CD4-positive, alpha-beta T cell treated with Interleukin-10 for 1 hour (primary cell): ENCODE measurements around the gene CEP164.
"Not testable (repeated sequence)": the region's sequence is repeated elsewhere in the genome, so short reads cannot be mapped to it uniquely, and the experiment has no call there.

Source experiments
- DNase-seq: peaks from one replicate; pipeline ENCODE4 v3.0.0-alpha.2; 2020

The CEP164 gene

DNA sequence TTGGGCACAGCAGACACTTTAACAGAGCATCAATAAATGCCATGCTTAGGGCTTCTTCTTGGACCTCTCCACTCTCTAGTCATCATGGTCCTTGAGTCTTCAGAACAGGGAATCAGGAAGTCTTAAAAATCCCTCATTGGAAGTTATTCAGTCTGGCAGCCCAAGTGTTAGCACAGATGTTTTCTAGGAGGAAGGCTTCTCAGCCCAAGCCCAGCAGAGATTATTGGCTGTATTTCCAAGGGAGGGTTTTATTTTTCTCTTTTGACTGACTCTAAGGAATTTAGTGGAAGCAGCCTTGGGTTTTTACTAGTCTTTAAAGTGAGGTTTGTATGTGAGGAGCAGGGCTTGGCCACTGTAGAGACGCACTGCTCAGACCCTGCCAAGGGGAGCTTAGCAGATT is 41.9 kb downstream of the CEP164 start:
- no peak for DNase-seq

DNA sequence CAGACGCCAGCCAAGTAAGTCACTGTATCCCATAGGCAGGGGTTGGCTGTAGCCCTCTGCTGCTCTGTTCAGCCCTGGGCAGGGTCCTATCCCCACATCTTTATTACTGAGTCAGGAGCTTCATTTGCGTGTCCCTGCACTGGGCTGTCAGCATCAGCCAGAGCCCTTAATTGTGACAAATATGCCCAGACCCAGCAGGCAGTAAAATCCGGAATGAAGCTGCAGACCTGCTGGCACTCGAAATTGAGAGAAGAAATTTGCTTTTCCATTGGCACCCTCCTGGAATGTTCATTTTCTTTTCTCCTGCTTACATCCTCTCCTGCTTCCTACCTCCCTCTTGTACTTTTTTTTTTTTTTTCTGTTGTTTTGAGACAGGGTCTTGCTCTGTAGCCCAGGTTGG is 43.8 kb downstream of the CEP164 start:
- DNase-seq = no peak

DNA sequence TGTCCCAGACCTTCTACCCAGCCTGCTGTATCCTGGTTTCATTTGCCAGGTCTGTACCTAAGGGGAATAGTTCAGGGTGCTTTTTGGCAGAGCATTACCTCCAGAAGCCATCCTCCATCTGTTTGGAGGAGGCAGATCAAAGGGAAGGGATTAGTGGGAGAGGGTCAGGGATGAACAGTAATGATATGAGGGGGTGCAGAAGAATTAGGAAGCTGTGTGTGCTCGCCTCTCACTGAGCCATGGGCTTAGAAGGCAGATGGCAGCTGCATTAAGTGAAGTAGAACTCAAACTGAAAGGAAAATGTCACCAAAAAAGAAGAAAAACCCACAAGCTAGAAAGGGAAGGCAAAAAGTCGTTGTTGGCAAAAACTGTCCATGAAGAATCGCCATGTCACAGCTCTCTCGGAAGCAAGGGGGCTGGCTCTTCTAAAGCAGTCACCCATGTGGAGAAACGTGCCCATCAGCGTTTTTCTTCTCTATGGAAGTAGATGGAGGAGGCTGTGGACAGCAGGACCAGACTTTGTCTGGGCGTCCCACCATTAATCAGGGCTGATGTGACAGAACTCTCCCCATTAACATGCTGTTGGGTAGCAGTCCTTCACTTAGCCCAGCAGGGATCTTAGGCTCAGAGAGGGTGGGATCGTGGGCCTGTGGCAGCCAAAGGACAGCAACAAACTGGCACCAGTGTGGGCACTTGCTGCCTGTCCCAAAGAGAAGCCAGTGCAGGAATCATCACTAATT is 46.8 kb downstream of the CEP164 start:
- DNase-seq = no peak

DNA sequence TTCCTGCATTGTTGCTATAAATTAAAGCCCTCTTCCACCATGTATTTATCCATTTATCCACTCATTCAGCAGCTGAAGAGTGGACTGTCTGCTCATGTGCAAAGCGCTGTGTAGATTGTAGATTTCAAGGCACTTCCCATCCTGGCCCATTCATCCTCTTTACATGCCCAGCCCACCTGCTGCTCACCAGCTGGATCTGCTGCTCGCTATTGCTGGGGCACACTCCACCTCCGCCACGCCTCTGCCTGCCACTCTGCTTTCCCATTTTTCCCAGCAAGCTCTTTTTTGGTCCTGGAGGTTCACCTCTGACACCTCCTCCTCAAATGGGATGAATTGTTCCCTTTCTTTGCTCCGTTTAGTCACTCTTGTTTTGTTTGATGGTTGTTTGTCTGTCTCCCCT is 48.3 kb downstream of the CEP164 start:
- DNase-seq = no peak

DNA sequence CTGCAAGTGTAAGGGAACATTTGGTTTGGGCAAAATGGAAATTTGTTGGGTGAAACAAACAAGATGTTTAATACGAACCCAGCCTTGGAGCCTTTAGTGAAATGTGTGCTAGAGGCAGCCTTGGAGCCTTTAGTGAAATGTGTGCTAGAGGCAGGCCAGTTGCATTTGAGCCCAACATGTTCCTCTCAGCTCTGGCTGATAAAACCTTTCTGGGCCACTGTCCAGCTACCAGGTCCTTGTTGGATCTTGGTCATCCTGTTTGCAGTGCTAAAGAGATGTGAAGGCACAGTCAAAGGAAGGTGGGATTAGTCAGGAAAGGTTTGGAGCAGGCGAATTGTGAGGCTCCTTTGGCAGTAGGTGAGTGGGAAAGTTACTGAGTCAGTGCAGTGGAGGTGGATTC is 48.9 kb downstream of the CEP164 start:
- DNase-seq = no peak

DNA sequence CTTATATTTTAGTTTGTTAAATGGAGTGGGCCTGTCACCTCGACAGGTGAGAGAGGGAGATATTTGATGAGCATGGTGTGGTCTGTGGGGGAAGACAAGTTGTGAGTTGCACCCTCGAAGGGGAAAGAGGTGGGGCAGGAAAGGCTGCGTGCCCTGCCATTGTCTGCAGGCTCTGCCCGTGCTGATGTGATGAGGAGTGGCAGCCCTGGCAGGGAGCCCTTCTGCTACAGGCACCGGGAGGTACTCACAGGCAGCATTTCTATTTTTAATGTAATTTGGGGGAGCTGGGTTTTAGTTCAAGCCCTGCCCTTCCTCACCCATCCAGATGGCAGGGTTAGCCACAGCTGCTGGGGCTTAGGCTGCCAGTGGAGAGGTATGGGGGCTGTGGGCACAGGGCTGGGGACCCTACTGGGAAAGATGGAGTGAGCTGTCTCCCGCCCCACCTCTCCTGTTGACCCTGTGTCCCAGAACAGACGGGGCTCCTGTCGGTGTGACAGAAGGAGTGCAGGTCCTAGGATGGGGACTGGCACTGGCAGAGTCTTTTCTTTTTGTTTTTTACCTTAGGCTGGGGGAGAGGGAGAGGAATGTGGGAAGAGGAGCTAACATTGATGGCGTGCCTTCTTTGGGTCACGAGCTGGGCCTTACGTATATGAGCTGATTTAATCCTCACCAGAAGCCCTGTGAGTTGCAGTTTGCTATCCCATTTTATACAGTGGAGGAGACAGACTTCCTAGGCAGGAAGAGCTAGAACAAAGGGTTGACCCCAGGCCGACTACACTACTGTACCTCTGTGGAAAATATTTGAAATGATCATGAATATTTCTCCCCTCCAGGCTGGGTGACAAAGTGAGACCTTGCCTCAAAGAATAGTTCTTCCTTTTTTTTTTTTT is 51.6 kb downstream of the CEP164 start:
- DNase-seq = no peak

DNA sequence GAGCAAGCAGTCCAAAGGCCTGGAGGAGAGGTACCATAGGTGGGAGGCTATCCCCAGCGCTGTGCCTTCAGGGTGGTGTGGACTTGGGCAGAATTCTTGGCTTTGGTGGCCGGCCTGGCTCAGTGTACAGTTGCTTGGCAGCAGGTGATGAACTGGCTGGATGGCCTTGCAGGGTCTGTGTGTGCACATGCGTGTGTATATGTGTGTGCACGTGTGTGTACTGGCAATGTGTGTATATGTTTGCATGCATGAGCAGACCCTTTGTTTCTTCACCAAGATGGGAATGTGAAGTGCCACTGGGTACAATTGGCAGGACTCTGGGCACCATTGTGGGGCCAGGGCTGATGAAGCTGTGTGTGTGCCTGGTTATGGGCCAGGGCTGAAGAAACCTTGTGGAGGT is 53.0 kb downstream of the CEP164 start:
- DNase-seq = no peak

DNA sequence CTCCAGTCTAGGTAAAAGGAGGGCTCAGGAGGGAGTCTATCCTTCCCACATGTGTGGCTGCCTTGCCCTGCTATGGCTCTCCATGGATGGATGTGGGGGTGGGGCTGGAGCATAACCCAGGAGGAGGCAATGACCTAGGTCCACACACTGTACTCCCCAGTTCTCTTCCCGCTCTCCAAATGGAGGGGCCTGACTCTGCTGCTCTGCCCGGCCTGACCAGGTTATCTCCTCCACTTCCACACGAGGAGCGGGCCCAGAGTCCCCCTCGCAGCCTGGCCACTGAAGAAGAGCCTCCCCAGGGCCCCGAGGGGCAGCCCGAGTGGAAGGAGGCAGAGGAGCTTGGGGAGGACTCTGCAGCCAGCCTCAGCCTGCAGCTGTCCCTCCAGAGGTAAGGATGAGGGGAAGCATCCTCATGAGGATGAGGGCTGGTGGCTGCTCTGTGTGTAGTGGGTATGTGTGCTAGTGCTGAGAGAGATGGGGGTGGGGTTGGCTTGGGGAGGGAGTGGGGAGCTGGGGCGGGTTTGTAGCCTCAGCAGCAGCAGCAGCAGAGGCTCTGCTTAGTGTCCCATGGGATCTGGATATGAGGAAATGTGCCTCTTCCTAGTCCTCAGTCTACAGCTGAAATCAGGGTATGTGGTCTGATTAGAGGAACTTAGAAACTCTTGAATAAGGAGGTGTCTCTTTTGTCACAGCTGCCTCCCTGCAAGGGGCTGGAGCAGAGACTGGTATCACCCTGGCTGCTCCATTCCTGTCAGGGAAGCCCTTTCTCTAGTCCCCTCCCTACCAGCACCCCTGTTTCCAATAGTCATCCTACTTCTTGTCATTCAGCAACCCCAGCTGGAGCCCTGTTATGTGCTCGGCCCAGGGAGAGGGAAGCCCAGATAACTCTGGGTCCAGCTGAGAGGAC is 54.1 kb downstream of the CEP164 start:
- no peak for DNase-seq

DNA sequence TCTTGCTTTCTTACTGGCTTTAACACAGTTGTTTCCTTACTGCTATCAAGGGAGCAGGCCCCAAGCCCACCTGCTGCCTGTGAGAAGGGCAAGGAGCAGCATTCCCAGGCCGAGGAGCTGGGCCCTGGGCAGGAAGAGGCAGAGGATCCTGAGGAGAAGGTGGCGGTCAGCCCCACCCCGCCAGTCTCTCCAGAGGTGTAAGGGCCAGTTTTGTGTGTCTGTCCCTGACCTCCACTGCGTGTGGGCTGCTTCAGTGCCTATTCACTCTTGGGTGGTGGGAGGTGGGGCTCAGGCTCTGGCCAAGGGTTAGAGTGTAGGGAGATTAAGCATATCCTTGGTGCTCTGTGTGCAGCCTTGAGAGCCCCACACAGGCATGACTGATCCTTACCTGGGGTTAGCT is 55.1 kb downstream of the CEP164 start:
- DNase-seq = no peak

DNA sequence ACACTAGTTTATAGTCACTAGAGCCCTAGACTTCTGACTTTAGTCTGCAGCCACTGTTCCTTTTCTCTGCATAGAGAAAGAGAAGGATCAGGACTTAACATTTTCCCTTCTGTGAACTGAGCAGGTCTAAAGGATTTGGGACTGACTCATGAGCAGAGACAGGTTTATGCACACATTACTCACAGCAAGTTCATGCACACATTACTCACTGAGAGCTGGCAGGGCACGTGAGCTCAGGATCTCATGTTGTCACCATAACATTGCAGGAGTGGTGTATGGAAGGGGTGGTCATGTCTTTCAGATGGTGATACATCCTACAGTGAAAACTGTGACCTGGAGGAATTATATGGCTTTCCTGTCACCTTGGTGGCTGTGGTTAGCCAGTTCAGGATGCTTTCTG is 56.4 kb downstream of the CEP164 start:
- no peak for DNase-seq

DNA sequence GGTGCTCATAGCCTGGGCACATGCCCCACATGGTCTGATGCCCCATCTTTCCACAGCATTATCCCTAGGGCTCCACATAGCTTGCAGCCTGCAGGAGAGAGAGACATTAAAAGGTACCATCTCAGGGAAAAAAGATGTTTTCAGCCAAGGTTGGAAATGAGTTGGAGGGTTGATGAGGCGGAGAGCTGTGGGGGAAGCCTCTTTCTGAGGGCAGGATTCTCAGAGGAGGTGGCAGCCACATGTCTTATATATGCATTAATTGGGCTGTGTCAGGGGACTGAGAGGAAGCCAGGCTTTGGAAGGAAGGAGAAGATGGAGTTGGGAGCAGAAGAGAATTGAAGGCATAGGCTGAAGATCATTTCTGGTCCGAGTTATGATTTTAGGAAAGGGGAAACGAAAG is 57.8 kb downstream of the CEP164 start:
- no peak for DNase-seq

DNA sequence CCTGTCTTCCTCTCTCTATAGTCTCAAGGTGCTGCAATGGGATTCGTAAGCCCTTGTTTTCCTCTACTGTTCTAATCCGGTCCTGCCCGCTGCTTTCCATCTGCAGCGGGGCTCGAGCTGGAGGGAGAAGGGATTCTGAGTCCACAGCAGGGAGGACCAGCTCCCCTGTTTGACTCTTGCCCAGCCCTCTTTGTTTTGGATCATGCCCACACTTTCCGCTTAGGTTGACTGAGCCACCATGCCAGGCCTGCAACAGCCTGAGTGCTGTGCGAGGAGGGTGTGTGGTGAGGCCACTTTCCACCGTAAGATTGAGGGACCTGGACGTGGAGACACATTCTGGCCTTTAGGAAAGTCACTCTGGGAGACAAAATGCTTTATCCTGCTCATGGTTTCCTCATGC is 58.3 kb downstream of the CEP164 start:
- DNase-seq = no peak

DNA sequence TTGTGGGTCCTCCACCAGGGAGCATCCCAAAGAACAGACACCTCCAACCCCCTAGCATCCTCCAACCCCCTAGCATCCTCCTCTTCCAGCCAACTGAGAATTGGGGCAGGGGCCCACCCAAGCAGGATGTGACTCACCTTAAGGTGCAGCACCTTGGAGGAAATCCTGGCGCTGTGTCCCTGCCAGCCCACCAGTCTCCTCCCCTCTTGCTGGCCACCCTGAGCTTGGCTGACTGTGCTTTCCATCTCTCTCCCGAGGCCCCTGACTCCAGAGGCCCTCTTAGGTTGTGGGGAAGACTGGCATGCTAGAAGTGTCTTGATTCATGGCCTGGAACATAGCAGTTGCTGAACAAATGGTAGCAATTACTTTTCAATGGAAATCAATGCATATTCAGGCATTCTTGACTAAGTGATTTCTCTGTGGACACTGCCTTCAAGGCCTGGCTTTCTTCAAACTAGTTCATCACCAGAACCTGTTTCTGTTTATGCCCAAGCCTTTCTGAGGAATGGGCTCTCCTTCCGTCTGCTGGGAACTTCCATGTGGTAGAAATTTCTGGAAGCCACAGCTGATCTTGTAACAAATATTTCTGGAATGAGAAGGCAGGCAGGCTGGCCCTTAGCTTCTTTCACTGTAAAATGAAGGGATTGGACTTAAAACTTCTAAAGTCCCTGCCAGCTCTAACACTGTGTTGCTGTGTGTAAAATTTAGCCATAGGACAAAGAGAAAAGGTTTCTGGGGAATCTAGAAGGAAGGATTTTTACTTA is 60.5 kb downstream of the CEP164 start:
- no peak for DNase-seq

DNA sequence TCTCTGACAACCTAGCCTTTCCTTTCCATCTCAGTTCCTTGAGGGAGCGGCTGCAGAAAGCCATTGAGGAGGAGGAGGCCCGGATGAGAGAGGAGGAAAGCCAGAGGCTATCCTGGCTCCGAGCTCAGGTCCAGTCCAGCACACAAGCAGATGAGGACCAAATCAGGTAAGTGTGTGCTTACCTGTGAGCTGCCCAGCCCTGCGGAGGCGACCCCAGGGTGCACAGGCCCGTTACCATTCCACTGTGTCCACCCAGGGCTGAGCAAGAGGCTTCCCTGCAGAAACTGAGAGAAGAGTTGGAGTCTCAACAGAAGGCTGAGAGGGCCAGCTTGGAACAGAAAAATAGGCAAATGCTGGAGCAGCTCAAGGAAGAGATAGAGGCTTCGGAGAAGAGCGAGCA is 63.1 kb downstream of the CEP164 start:
- DNase-seq = no peak

DNA sequence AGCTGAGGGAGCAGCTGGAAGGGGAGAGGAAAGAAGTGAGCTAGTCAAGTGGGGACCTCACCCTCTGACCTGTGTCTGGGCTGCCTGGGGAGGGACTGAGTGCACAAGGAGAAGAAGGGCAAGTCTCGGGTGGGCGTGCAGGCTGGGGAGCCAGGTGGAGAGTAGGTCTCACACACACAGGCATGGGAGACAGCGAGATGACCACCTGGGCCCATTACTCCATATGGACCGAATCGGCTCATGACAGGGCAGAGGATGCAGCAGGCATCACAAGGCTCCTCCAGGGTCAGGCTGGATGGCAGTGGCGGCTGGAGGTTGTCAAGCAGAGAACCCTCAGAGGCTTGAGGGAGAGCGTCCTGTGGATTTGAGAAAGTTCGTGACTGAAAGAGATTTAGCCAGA is 63.5 kb downstream of the CEP164 start:
- no peak for DNase-seq

DNA sequence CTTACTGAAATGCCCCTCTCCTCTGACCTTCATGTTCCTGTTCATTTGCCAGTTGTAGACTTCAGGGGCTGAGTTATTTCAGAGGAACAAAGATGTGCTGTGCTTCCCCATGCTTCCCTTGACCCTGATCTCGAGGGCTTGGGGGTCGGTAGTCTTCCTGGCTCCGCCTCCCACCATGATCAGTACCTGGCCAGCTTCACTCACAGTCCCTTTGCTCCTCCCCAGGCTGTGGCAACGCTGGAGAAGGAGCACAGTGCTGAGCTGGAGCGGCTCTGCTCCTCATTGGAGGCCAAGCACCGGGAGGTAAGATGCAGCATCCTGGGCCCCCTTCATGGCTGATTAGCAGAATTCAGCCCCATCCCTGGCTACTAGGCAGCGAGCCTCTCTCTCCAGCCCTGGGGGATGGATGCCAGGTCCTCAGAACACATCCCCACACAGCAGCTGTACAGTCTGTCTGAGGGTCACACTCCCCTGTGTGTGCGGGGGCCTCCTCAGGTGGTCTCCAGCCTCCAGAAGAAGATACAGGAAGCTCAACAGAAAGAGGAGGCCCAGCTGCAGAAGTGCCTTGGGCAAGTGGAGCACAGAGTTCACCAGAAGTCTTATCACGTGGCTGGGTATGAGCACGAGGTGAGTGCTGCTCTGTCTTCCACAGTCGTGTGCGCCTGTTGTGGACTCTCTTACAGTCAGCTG is 64.5 kb downstream of the CEP164 start:
- DNase-seq = no peak

DNA sequence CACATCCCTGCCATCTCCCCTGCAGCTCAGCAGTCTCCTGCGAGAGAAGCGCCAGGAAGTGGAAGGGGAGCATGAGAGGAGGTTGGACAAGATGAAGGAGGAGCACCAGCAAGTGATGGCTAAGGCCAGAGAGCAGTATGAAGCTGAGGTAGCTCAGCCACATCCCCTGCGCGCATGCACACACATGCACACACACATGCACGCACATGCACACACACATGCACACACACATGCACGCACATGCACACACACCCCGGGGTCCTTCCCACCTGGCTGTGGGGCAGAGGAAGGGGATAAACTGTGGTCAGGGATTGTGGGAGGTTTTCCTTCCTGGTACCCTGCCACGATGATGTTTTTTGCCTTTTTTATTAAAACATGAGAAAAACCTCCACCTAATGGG is 65.3 kb downstream of the CEP164 start:
- DNase-seq = no peak

DNA sequence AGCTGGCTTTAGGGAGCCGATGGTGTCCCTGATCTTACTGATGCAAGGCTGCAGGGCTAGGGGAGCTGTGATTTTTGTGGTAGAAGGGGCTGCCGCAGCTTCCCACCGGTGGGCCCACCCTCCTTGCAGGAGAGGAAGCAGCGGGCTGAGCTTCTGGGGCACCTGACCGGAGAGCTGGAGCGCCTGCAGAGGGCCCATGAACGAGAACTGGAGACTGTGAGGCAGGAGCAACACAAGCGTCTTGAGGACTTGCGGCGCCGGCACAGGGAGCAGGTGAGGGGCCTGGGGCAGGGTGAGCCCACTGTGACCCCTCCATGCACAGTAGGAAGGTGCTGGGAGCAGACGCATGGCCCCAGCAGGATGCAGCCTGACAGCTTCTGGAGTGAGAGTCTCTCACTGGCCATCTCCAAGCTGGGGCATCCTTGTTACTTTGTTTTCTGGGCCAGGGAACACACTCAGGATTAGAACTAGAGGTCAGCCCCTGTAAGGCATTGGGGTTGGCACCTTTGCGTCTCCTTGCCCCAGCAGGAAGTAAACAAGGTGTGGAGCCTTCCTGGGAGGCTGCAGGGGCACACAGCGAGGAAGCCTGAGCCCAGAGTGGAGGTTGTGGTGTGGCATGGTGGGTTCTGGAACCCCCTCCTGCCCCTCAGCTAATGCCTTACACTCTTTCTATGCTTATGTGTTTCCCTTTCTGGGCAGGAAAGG is 66.7 kb downstream of the CEP164 start:
- DNase-seq = no peak

DNA sequence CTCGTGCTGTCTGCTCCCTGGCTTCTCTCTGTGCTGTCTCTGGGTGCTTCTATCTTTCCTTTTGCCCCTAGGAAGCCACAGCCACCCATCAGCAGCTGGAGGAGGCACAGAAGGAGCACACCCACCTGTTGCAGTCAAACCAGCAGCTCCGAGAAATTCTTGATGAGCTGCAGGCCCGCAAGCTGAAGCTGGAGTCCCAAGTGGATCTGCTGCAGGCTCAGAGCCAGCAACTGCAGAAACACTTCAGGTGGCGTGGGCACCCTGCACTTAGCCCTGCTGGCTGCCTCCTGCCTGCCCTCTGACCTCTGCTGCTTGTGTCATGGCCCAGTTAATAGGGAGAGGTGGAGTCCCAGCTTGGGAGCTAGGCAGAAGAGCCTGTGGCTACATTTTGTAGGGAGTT is 67.8 kb downstream of the CEP164 start:
- DNase-seq = no peak

DNA sequence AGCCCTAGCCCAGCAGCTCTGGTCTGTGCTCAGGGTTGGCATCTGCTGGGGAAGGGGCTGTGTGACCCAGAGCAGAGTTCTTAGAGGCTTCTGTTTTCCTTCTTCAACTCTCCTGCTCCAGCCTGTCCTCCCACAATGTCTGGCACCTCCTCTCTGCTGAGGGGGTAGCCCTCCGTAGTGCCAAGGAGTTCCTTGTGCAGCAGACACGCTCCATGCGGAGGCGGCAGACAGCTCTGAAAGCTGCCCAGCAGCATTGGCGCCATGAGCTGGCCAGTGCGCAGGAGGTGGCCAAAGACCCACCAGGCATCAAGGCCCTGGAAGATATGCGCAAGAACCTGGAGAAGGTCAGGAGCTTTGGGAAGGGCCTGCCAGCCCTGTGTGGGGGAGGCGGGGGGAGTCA is 69.3 kb downstream of the CEP164 start:
- DNase-seq = no peak

DNA sequence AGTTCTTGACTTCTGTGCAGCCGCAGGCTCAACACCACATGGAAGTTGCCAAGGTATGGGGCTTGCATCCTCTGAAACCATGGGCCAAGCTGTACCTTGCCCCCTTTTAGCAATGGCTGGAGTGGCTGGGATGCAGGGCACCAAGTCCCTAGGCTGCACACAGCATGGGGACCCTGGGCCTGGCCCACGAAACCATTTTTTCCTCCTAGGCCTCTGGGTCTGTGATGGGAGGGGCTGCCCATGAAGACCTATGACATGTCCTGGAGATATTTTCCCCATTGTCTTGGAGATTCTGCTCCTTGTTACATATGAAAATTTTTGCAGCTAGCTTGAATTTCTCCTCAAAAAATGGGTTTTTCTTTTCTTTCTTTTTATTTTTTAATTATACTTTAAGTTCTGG is 71.0 kb downstream of the CEP164 start:
- DNase-seq = not testable (repeated sequence)
